Retina (tissue), 1 donor: ENCODE measurements around the gene XRRA1.

ENCODE experiments used
- DNase-seq: peaks from one replicate; pipeline ENCODE4 v3.0.0-alpha.2; 2016

XRRA1 gene

GRCh38 chr11:74822170-74822569 is 126.7 kb downstream of the XRRA1 start:
- DNase-seq, result no peak

GRCh38 chr11:74820763-74821162 is 128.1 kb downstream of the XRRA1 start:
- no peak for DNase-seq

GRCh38 chr11:74819400-74819799 is 129.5 kb downstream of the XRRA1 start:
- no peak for DNase-seq

- DNase-seq, result no peak
Measured at GRCh38 chr11:74818283-74818946, 130.5 kb downstream of the XRRA1 start.

- DNase-seq, result no peak
Measured at GRCh38 chr11:74816664-74817063, 132.2 kb downstream of the XRRA1 start.

- DNase-seq, result no peak
Measured at GRCh38 chr11:74815966-74816365, 132.9 kb downstream of the XRRA1 start.

GRCh38 chr11:74809801-74810200 is 139.1 kb downstream of the XRRA1 start:
- DNase-seq, result no peak

- DNase-seq, result no peak
Measured at GRCh38 chr11:74806267-74806666, 142.6 kb downstream of the XRRA1 start.

GRCh38 chr11:74791333-74792100 is 157.4 kb downstream of the XRRA1 start:
- no peak for DNase-seq
